SK-N-SH (cell line): ENCODE data around the gene OR5L2.

Experiments
- EP300 ChIP-seq, 2 experiments: IDR thresholded peaks; 2 replicates each; pipeline versions ENCODE4 v1.4.0 to v1.6.1; 2012; ENCODE audit warnings: borderline replicate concordance in 1 of 2, low read depth in 1 of 2, low read length in 1 of 2
- EZH2phosphoT487 ChIP-seq: fragments of 200-600 bp; sonication (generic); IDR thresholded peaks from 2 replicates; pipeline ENCODE4 v1.6.1; 2017; ENCODE audit warnings: low read depth, mixed run types, mild to moderate bottlenecking, antibody characterized with exemption, moderate library complexity, borderline replicate concordance
- MEF2A ChIP-seq: IDR thresholded peaks from 2 replicates; pipeline ENCODE4 v1.4.0; 2012; ENCODE audit warnings: low read depth, borderline replicate concordance
- MXI1 ChIP-seq: IDR thresholded peaks from 2 replicates; pipeline ENCODE4 v1.6.1; 2012; ENCODE audit warnings: mild to moderate bottlenecking, low read depth, low read length, improper control_type of control experiment
- NFIC ChIP-seq: IDR thresholded peaks from 2 replicates; pipeline ENCODE4 v1.4.0; 2012; ENCODE audit warnings: borderline replicate concordance
- POLR2AphosphoS5 ChIP-seq: IDR thresholded peaks from 2 replicates; pipeline ENCODE4 v1.6.1; 2012; ENCODE audit warnings: low read depth, low read length
- RAD21 ChIP-seq: IDR thresholded peaks from 2 replicates; pipeline ENCODE4 v1.6.1; 2012; ENCODE audit warnings: mild to moderate bottlenecking, low read length
- RFX5 ChIP-seq: IDR thresholded peaks from 2 replicates; pipeline ENCODE4 v1.6.1; 2012; ENCODE audit warnings: mild to moderate bottlenecking, improper control_type of control experiment, low read length
- RXRA ChIP-seq: IDR thresholded peaks from 2 replicates; pipeline ENCODE4 v1.4.0; 2012; ENCODE audit warnings: low read depth, mild to moderate bottlenecking, borderline replicate concordance
- TAF1 ChIP-seq: IDR thresholded peaks from 2 replicates; pipeline ENCODE4 v1.6.1; 2012; ENCODE audit warnings: low read depth, mild to moderate bottlenecking, low read length, moderate library complexity, borderline replicate concordance
- TF ChIP-seq, protein P1 (sequence below): fragments of 200-600 bp; sonication (generic); IDR thresholded peaks from 2 replicates; pipeline ENCODE4 v1.6.1; 2017; ENCODE audit warnings: antibody characterized with exemption, mild to moderate bottlenecking, moderate library complexity
- TF ChIP-seq, protein P2 (sequence below): IDR thresholded peaks from 2 replicates; pipeline ENCODE4 v1.4.0; 2012; ENCODE audit warnings: low read depth
- TF ChIP-seq, protein P3 (sequence below): fragments of 150-350 bp; IDR thresholded peaks from 2 replicates; pipeline ENCODE4 v1.6.1; 2016; ENCODE audit warnings: mild to moderate bottlenecking, low read depth, low read length
- TF ChIP-seq, protein P4 (sequence below): IDR thresholded peaks from 2 replicates; pipeline ENCODE4 v1.4.0; 2012; ENCODE audit warnings: low read depth, borderline replicate concordance

DNA sequence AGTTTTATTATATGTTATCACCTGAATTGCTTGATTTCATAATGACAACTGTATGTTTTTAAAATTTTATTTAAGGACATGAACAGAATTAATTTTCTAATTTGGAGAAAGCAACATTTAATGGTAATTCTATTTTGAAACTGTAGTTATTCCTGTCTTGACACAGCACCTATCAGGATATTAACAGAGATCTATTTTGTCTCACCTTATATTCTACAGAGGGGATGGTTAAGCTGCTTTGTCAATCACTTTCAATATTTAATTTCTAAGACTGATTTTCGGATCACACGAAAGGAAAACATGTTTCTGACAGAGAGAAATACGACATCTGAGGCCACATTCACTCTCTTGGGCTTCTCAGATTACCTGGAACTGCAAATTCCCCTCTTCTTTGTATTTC is 11.4 kb downstream of the OR5L2 start, which contains the start of gene OR5D16:
- TF ChIP-seq, protein P1, sequence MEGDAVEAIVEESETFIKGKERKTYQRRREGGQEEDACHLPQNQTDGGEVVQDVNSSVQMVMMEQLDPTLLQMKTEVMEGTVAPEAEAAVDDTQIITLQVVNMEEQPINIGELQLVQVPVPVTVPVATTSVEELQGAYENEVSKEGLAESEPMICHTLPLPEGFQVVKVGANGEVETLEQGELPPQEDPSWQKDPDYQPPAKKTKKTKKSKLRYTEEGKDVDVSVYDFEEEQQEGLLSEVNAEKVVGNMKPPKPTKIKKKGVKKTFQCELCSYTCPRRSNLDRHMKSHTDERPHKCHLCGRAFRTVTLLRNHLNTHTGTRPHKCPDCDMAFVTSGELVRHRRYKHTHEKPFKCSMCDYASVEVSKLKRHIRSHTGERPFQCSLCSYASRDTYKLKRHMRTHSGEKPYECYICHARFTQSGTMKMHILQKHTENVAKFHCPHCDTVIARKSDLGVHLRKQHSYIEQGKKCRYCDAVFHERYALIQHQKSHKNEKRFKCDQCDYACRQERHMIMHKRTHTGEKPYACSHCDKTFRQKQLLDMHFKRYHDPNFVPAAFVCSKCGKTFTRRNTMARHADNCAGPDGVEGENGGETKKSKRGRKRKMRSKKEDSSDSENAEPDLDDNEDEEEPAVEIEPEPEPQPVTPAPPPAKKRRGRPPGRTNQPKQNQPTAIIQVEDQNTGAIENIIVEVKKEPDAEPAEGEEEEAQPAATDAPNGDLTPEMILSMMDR: no peak
- no peak for TF ChIP-seq POLR2AphosphoS5
- TF ChIP-seq EP300 (IDR thresholded peaks at IDR 0.05; ENCODE audit: borderline replicate concordance in 1 of 2, low read depth in 1 of 2, low read length in 1 of 2): no peak
- no peak for TF ChIP-seq NFIC
- TF ChIP-seq RXRA: no peak
- TF ChIP-seq RFX5: no peak
- TF ChIP-seq, protein P2, sequence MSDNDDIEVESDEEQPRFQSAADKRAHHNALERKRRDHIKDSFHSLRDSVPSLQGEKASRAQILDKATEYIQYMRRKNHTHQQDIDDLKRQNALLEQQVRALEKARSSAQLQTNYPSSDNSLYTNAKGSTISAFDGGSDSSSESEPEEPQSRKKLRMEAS: no peak
- TF ChIP-seq, protein P3, sequence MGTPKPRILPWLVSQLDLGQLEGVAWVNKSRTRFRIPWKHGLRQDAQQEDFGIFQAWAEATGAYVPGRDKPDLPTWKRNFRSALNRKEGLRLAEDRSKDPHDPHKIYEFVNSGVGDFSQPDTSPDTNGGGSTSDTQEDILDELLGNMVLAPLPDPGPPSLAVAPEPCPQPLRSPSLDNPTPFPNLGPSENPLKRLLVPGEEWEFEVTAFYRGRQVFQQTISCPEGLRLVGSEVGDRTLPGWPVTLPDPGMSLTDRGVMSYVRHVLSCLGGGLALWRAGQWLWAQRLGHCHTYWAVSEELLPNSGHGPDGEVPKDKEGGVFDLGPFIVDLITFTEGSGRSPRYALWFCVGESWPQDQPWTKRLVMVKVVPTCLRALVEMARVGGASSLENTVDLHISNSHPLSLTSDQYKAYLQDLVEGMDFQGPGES: no peak
- TF ChIP-seq RAD21: no peak
- no peak for TF ChIP-seq MXI1
- no peak for TF ChIP-seq TAF1
- no peak for TF ChIP-seq MEF2A
- no peak for TF ChIP-seq EZH2phosphoT487
- TF ChIP-seq, protein P4, sequence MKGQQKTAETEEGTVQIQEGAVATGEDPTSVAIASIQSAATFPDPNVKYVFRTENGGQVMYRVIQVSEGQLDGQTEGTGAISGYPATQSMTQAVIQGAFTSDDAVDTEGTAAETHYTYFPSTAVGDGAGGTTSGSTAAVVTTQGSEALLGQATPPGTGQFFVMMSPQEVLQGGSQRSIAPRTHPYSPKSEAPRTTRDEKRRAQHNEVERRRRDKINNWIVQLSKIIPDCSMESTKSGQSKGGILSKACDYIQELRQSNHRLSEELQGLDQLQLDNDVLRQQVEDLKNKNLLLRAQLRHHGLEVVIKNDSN: no peak
